GM12892 (cell line): Measurements from ENCODE around the gene DHRSX.

ENCODE experiments used
- DNase-seq: peaks from one replicate; pipeline ENCODE4 v3.0.0; 2011; ENCODE audit not compliant: insufficient read length
- FAIRE-seq: peaks from 2 replicates; lab custom pipeline; 2011; peaks lifted over from hg19 to GRCh38; lab: Jason Lieb, UNC
- POLR2A ChIP-seq: IDR thresholded peaks from 2 replicates; pipeline ENCODE4 v1.6.1; 2011; ENCODE audit warnings: low read depth, low read length, control low read depth
- POLR2AphosphoS5 ChIP-seq: IDR thresholded peaks from 2 replicates; pipeline ENCODE4 v1.6.1; 2011; ENCODE audit warnings: low read depth, low read length, control low read depth
- TAF1 ChIP-seq: IDR thresholded peaks from 2 replicates; pipeline ENCODE4 v1.6.1; 2011; ENCODE audit warnings: low read depth, mild to moderate bottlenecking, control low read depth, low read length, borderline replicate concordance

DHRSX gene

GRCh38 chrX:2334237-2334636, 166.5 kb downstream of the DHRSX start:
- TF ChIP-seq POLR2AphosphoS5 (no peak), TAF1 (no peak), POLR2A (no peak)
- FAIRE-seq: no peak
- DNase-seq: no peak

DNA sequence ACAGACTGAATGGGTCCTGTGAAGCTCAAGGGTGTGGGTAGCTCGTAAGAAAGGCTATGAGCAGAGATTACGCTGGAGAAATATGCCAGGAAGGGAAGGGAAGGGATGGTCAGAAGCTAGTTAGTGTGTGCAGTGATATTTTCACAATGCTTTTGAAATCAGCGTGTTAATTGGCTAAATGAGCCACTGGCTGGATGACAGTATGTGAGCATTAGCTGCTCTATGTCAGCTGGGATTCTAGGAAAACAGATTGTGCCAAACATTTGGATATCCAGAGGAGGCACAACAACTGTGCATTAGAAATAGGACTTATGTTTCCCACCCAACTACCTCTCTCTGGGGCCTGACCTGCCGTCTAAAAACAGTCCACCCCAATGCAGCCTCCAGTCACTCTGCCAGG, 168.5 kb downstream of the DHRSX start:
- TF ChIP-seq POLR2AphosphoS5 (no peak), POLR2A (no peak), TAF1 (no peak)
- no peak for DNase-seq
- no peak for FAIRE-seq

- FAIRE-seq (no peak), DNase-seq (no peak)
- TF ChIP-seq POLR2A (no peak), TAF1 (no peak), POLR2AphosphoS5 (no peak)
These were observed 169.9 kb downstream of the DHRSX start for GRCh38 chrX:2330910-2331309.

- TF ChIP-seq TAF1: no peak
- no peak for TF ChIP-seq POLR2AphosphoS5
- no peak for FAIRE-seq
- DNase-seq: no peak
These were observed 170.3 kb downstream of the DHRSX start for GRCh38 chrX:2330487-2330886.

DNA sequence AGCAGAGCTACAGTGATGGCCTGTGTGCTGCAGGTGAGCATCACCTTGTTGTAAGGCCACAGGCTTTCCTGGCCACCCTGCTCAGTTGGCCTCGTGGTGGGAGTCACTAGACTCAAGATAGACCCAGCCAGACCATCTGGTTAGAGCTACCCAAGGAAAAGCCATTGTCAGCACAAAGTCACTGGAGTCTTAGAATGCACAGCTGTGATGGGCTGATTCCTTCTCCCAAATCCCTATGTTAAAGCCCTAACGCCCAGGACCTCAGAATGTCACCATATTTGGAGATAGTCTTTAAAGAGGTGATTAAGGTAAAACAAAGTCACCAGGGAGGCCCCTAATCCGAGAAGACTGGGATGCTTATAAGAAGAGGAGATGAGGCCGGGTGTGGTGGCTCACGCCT, 173.4 kb downstream of the DHRSX start:
- TF ChIP-seq POLR2A (no peak), POLR2AphosphoS5 (no peak), TAF1 (no peak)
- DNase-seq: no peak
- no peak for FAIRE-seq

DNA sequence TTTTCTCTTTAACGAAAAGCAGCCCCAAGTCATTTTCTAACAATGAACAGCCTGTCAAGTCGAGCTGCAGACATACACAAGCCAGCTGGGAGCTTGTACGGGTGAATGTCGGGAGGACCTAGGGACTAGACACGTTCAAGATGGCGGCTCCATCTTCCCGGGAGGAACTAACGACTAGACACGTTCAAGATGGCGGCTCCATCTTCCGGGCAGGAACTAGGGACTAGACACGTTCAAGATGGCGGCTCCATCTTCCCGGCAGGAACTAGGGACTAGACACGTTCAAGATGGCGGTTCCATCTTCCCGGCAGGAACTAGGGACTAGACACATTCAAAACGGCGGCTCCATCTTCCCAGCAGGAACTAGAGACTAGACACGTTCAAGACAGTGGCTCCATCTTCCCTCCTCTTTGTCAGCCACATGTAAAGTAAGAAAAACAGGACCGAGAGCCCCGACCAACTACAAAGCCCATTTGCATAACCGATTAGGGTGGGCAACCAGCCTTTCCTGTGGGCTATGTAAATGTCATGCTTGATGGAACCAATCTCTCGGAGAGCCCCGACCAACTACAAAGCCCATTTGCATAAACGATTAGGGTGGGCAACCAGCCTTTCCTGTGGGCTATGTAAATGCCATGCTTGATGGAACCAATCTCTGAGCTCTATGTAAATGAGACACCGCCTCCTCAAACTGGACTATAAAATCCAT, 175.5 kb downstream of the DHRSX start:
- FAIRE-seq: peak; percentile 92
- TF ChIP-seq TAF1: peak; percentile 70; the same call in 1 of the 2 replicates
- TF ChIP-seq POLR2AphosphoS5: peak; percentile 71; the same call in 1 of the 2 replicates
- peak; percentile 77; the same call in 1 of the 2 replicates for TF ChIP-seq POLR2A
- DNase-seq: peak; percentile 34

- TF ChIP-seq TAF1: no peak
- no peak for TF ChIP-seq POLR2AphosphoS5
- no peak for TF ChIP-seq POLR2A
- no peak for DNase-seq
- no peak for FAIRE-seq
These were observed 176.6 kb downstream of the DHRSX start for GRCh38 chrX:2324151-2324550.

DNA sequence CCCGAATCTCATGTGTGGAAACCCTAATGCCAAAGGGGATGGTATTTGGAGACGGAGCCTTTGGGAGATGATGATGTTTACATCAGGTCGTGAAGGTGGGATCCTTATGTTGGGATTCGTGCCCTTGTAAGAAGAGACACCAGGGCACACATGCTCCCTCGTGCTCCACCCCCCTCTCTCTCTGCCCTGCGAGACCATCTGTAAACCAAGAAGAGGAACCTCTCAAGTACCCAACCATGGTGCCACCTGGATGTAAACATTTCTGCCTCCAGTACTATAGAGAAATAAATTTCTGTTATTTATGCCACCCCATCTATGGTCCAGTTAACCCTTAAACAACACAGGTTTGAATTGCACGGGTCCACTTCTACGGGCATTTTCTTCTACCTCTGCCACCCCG, 179.4 kb downstream of the DHRSX start:
- DNase-seq: no peak

DNA sequence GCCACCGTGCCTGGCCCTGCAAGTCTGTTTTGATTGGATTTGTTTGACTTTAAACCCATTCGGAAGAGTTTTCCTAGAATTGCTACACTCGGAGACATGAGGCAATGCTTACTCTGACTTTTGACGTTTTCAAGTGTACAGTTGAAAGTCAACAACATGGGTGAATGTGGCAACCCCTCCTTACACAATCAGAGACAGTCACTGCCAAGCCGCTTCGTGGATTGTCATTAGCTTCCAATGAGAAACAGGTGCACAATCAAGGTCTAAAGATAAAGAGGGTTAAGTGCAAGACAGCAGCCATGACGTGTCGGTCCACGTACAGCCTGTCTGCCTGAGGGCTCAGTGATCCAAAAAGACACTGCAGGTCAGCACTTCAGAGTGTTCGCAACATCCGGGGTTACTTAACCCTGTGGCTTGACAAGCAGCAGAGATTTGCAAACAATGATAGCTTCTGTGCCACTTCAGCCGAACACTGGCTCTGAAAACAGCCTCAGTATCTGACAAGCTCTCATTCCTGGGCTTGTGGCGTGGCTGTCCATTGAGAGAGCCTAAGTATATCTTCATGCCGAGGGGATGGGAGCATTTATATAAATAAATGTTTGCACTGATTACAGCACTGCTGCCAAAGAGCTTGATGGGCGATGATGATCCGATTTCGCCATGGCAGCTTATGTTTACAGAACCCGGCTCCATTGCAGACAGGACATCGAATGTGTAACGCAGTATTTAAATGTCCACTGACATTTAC, 180.0 kb downstream of the DHRSX start:
- DNase-seq: no peak
- TF ChIP-seq POLR2A: no peak
- no peak for TF ChIP-seq POLR2AphosphoS5
- no peak for TF ChIP-seq TAF1
- FAIRE-seq: no peak

More for the DNA sequence above, 179.4 kb downstream of the DHRSX start:
- TF ChIP-seq POLR2A (no peak), POLR2AphosphoS5 (no peak), TAF1 (no peak)
- FAIRE-seq: no peak

DNA sequence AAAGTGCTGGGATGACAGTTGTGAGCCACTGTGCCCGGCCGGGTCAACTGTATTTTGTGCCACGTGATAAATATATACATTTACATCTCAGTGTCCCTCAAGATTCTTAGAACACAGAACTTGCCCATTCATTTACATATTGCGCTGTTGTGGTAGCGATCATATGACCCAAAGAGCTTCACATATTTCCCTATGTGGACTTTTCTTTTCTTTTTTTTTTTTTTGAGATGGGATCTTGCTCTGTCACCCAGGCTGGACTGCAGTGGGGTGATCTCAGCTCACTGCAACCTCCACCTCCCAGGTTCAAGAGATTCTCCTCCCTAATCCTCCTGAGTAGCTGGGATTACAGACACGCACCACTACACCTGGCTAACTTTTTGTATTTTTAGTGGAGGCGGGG, 180.7 kb downstream of the DHRSX start:
- no peak for FAIRE-seq
- DNase-seq: no peak
- no peak for TF ChIP-seq TAF1
- TF ChIP-seq POLR2A: no peak
- TF ChIP-seq POLR2AphosphoS5: no peak

GRCh38 chrX:2318371-2318770, 182.4 kb downstream of the DHRSX start:
- DNase-seq: no peak
- TF ChIP-seq TAF1 (no peak), POLR2AphosphoS5 (no peak), POLR2A (no peak)
- FAIRE-seq: no peak
